Smooth muscle cell (in vitro differentiated cells): ENCODE data around the gene LTBP3. TPM values are rescaled to one million over a fixed set of nuclear protein-coding genes. Genes with fewer than 3 reads are reported as not detected.

ENCODE experiments used
- DNase-seq: peaks from one replicate; lab custom pipeline; 2025; ENCODE audit not compliant: unreplicated experiment; lab: John Stamatoyannopoulos, UW
- H2AFZ ChIP-seq: fragments of 200-600 bp; sonication (generic); 2 replicates; pipeline ENCODE4 v1.6.0; 2016; ENCODE audit warnings: antibody characterized with exemption, low read depth, mild to moderate bottlenecking
- H3F3A ChIP-seq: fragments of 200-600 bp; sonication (generic); 2 replicates; pipeline ENCODE4 v1.6.0; 2017; ENCODE audit warnings: antibody characterized with exemption, low read depth
- H3K27ac ChIP-seq: fragments of 200-600 bp; sonication (generic); 2 replicates; pipeline ENCODE4 v1.5.1; 2016; ENCODE audit warnings: low read depth, mild to moderate bottlenecking
- H3K27me3 ChIP-seq: fragments of 200-600 bp; sonication (generic); 2 replicates; pipeline ENCODE4 v1.6.1; 2016; ENCODE audit warnings: low read depth, mild to moderate bottlenecking
- H3K36me3 ChIP-seq: fragments of 200-600 bp; sonication (generic); 2 replicates; pipeline ENCODE4 v1.5.1; 2016; ENCODE audit warnings: low read depth
- H3K4me1 ChIP-seq: fragments of 200-600 bp; sonication (generic); 2 replicates; pipeline ENCODE4 v1.5.1; 2016; ENCODE audit warnings: low read depth
- H3K4me2 ChIP-seq: fragments of 200-600 bp; sonication (generic); 2 replicates; pipeline ENCODE4 v1.6.0; 2016; ENCODE audit warnings: mild to moderate bottlenecking
- H3K4me3 ChIP-seq: fragments of 200-600 bp; sonication (generic); 2 replicates; pipeline ENCODE4 v1.5.1; 2016; ENCODE audit warnings: mild to moderate bottlenecking
- H3K79me2 ChIP-seq: fragments of 200-600 bp; sonication (generic); 2 replicates; pipeline ENCODE4 v1.6.0; 2016; ENCODE audit warnings: low read depth, mild to moderate bottlenecking
- H3K9ac ChIP-seq: fragments of 200-600 bp; sonication (generic); 2 replicates; pipeline ENCODE4 v1.6.0; 2016; ENCODE audit warnings: low read depth
- H3K9me3 ChIP-seq: fragments of 200-600 bp; sonication (generic); replicated peaks from 2 replicates; pipeline ENCODE4 v1.5.1; 2016; ENCODE audit warnings: low read depth
- H4K20me1 ChIP-seq: fragments of 200-600 bp; sonication (generic); 2 replicates; pipeline ENCODE4 v1.6.0; 2016; ENCODE audit warnings: low read depth
- WGBS: methylation state at CpG from one replicate; pipeline ENCODE4 v1.1.7; 2016; ENCODE audit warnings: low lambda C conversion rate; 5-methylcytosine and 5-hydroxymethylcytosine counted together
- polyA plus RNA-seq: library from polyadenylated mRNA; unstranded; fragments of >200 nt; fragmentation: Nextera tagmentation; extraction: Ambion mirVana; gene quantifications from 2 replicates; pipeline ENCODE4 v1.2.1, GENCODE V29; 2016
- total RNA-seq: library from RNA; depleted of rRNA; stranded (reverse); fragments of >200 nt; gene quantifications from 2 replicates; pipeline ENCODE4 v1.2.3, GENCODE V29; 2014
- TF ChIP-seq, protein P1 (sequence below): fragments of 200-600 bp; sonication (generic); IDR thresholded peaks from 2 replicates; pipeline ENCODE4 v1.5.1; 2017; ENCODE audit warnings: borderline replicate concordance, mild to moderate bottlenecking, antibody characterized with exemption; ENCODE audit not compliant: insufficient read depth, poor library complexity, severe bottlenecking

Gene LTBP3
- total and polyA plus RNA-seq, 2 experiments from 2014 or later: 33.6 to 46.4 TPM

DNA sequence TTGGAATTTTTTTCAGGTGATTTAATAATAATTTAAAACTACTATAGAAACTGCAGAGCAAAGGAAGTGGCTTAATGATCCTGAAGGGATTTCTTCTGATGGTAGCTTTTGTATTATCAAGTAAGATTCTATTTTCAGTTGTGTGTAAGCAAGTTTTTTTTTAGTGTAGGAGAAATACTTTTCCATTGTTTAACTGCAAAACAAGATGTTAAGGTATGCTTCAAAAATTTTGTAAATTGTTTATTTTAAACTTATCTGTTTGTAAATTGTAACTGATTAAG lies 55.9 kb downstream of the LTBP3 start:
- Histone ChIP-seq H4K20me1 (peaks cover 82% of the 10 kb centered on the region), H3K9ac (peak overlapping the region; percentile 100), H3K79me2 (peaks cover 84% of the 10 kb centered on the region), H2AFZ (no peak overlapping the region), H3K27ac (peak overlapping the region; percentile 97), H3K9me3 (no peaks in the 10 kb centered on the region), H3K4me1 (peaks cover 3% of the 10 kb centered on the region), H3K4me3 (peak overlapping the region; percentile 80), H3K36me3 (peaks cover 44% of the 10 kb centered on the region), H3K4me2 (peak overlapping the region; percentile 94), H3F3A (peaks cover 84% of the 10 kb centered on the region), H3K27me3 (no peaks in the 10 kb centered on the region)
- TF ChIP-seq, protein P1, sequence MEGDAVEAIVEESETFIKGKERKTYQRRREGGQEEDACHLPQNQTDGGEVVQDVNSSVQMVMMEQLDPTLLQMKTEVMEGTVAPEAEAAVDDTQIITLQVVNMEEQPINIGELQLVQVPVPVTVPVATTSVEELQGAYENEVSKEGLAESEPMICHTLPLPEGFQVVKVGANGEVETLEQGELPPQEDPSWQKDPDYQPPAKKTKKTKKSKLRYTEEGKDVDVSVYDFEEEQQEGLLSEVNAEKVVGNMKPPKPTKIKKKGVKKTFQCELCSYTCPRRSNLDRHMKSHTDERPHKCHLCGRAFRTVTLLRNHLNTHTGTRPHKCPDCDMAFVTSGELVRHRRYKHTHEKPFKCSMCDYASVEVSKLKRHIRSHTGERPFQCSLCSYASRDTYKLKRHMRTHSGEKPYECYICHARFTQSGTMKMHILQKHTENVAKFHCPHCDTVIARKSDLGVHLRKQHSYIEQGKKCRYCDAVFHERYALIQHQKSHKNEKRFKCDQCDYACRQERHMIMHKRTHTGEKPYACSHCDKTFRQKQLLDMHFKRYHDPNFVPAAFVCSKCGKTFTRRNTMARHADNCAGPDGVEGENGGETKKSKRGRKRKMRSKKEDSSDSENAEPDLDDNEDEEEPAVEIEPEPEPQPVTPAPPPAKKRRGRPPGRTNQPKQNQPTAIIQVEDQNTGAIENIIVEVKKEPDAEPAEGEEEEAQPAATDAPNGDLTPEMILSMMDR: no peak
- DNase-seq: no peak

DNA sequence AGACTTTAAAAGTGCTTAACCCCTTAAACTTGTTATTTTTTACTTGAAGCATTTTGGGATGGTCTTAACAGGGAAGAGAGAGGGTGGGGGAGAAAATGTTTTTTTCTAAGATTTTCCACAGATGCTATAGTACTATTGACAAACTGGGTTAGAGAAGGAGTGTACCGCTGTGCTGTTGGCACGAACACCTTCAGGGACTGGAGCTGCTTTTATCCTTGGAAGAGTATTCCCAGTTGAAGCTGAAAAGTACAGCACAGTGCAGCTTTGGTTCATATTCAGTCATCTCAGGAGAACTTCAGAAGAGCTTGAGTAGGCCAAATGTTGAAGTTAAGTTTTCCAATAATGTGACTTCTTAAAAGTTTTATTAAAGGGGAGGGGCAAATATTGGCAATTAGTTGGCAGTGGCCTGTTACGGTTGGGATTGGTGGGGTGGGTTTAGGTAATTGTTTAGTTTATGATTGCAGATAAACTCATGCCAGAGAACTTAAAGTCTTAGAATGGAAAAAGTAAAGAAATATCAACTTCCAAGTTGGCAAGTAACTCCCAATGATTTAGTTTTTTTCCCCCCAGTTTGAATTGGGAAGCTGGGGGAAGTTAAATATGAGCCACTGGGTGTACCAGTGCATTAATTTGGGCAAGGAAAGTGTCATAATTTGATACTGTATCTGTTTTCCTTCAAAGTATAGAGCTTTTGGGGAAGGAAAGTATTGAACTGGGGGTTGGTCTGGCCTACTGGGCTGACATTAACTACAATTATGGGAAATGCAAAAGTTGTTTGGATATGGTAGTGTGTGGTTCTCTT lies 56.5 kb downstream of the LTBP3 start:
- TF ChIP-seq, protein P1: no peak
- no peak for DNase-seq
- peak overlapping the region; percentile 100 for H3K9ac ChIP-seq
- H2AFZ ChIP-seq: no peak overlapping the region
- H3K9me3 ChIP-seq: no peaks in the 10 kb centered on the region
- H3K4me3 ChIP-seq: peak overlapping the region; percentile 80
- H3K4me1 ChIP-seq: peaks cover 8% of the 10 kb centered on the region
- H3K27ac ChIP-seq: peak overlapping the region; percentile 97
- peaks cover 44% of the 10 kb centered on the region for H3K36me3 ChIP-seq
- peak overlapping the region; percentile 94 for H3K4me2 ChIP-seq
- H3K79me2 ChIP-seq: peaks cover 86% of the 10 kb centered on the region
- peaks cover 78% of the 10 kb centered on the region for H3F3A ChIP-seq
- no peaks in the 10 kb centered on the region for H3K27me3 ChIP-seq
- peaks cover 77% of the 10 kb centered on the region for H4K20me1 ChIP-seq
- 0% methylated on average over 3 of the region's 3 CpGs for WGBS

DNA sequence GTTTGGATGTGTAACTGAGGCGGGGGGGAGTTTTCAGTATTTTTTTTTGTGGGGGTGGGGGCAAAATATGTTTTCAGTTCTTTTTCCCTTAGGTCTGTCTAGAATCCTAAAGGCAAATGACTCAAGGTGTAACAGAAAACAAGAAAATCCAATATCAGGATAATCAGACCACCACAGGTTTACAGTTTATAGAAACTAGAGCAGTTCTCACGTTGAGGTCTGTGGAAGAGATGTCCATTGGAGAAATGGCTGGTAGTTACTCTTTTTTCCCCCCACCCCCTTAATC lies 57.0 kb downstream of the LTBP3 start:
- peaks cover 72% of the 10 kb centered on the region for H4K20me1 ChIP-seq
- H3K4me2 ChIP-seq: peak overlapping the region; percentile 94
- H3K4me3 ChIP-seq: peak overlapping the region; percentile 80
- peaks cover 44% of the 10 kb centered on the region for H3K36me3 ChIP-seq
- H3K27me3 ChIP-seq: no peaks in the 10 kb centered on the region
- DNase-seq: no peak
- H3K9ac ChIP-seq: peak overlapping the region; percentile 100
- no peaks in the 10 kb centered on the region for H3K9me3 ChIP-seq
- H3K27ac ChIP-seq: peak overlapping the region; percentile 97
- WGBS: 0% methylated on average over 2 of the region's 2 CpGs
- H3K79me2 ChIP-seq: peaks cover 88% of the 10 kb centered on the region
- peaks cover 14% of the 10 kb centered on the region for H3K4me1 ChIP-seq
- TF ChIP-seq, protein P1: no peak
- H2AFZ ChIP-seq: no peak overlapping the region
- peaks cover 73% of the 10 kb centered on the region for H3F3A ChIP-seq
